LNCaP clone FGC (cell line): Measurements from ENCODE around the gene YTHDF2.

ENCODE experiments used
- DNase-seq: peaks from one replicate; pipeline ENCODE4 v3.0.0-alpha.2; 2011; ENCODE audit warnings: low read depth
- H3K4me3 ChIP-seq: 2 replicates; pipeline ENCODE4 v1.5.1; 2011; ENCODE audit warnings: mild to moderate bottlenecking, low read depth, low read length, control low read depth
- CTCF ChIP-seq: IDR thresholded peaks from 2 replicates; pipeline ENCODE4 v1.5.1; 2012; ENCODE audit warnings: mild to moderate bottlenecking; ENCODE audit not compliant: control insufficient read depth, insufficient read depth; ENCODE audit errors: extremely low read depth

Gene YTHDF2

DNA sequence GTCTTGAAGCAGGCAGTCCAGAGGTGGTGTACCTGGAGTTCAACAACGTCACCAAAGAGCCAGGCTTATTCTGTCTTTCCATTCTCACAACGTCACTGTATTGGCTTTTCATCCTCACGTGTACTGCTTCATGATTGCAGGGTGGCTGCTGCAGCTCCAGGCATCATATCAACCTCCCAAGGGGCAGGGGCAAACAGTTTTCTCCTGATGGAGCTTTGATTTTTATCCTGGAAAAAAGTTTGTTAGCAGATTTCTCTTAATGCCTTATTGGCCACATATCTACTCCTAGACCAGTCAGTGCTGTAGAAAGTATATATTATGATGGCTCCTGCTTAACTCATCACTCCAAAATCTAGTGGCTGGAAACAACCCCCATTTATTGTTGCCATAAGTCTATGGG, 66.9 kb downstream of the YTHDF2 start:
- H3K4me3 ChIP-seq: no peak overlapping the region
- no peak for TF ChIP-seq CTCF
- DNase-seq: no peak

DNA sequence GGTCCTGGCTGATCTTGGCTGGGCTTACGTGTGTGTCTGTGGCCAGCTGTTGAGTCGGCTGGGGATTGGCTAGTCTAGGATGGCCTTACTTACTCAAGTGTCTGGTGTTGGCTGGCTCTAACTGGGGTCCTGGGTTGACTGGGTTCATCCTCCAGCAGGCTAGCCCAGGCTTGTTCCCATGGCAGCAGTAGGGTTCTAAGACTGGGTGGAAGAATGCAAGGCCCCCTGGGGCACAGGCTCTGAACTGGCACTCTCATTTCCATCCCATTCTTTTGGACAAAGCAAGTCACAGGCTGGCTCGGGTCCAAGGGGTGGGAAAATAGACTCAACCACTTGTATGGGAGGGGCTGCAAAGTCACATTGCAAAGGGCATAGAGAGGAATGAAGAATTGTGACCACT, 67.3 kb downstream of the YTHDF2 start:
- DNase-seq: no peak
- H3K4me3 ChIP-seq: no peak overlapping the region
- no peak for TF ChIP-seq CTCF

DNA sequence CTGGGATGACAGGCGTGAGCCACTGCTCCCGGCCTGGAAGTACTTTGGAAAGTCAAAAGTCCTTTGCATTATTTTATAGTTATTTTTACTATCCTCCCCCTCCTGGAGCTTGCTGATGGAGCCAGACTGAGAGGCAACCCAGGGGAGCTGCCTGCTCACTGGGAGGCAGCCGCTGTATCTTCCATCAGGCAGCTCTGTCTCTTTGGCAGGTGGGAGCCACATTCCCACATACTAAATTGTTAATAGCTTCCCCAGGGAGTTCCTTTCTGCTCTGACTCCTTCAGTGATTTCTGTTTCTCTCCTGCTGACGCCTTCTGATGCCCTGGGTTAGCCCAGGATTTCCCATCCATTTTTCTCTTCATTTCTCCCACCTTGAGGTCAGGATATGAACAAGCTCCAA, 70.3 kb downstream of the YTHDF2 start:
- no peak for DNase-seq
- no peak overlapping the region for H3K4me3 ChIP-seq
- no peak for TF ChIP-seq CTCF

DNA sequence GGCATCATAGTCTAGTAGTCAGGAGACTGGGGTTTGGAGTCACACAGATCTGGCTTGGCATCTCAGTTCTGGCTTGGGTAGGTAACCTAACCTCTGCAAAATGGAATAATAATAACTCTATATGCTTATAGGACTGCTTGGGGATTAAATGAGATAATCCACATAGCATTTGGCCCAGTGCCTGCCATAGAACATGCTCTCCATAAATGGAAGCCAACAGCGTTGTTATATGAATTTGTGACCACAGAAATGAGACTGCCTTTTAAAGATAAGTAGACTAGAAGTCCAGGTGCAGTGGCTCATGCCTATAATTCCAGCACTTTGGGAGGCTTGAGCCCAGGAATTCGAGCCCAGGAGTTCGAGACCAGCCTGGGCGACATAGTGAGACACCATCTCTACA, 71.2 kb downstream of the YTHDF2 start:
- no peak overlapping the region for H3K4me3 ChIP-seq
- no peak for DNase-seq
- no peak for TF ChIP-seq CTCF

- DNase-seq: no peak
- TF ChIP-seq CTCF: no peak
- no peak overlapping the region for H3K4me3 ChIP-seq
Measured at GRCh38 chr1:28811369-28811765, 74.6 kb downstream of the YTHDF2 start.

DNA sequence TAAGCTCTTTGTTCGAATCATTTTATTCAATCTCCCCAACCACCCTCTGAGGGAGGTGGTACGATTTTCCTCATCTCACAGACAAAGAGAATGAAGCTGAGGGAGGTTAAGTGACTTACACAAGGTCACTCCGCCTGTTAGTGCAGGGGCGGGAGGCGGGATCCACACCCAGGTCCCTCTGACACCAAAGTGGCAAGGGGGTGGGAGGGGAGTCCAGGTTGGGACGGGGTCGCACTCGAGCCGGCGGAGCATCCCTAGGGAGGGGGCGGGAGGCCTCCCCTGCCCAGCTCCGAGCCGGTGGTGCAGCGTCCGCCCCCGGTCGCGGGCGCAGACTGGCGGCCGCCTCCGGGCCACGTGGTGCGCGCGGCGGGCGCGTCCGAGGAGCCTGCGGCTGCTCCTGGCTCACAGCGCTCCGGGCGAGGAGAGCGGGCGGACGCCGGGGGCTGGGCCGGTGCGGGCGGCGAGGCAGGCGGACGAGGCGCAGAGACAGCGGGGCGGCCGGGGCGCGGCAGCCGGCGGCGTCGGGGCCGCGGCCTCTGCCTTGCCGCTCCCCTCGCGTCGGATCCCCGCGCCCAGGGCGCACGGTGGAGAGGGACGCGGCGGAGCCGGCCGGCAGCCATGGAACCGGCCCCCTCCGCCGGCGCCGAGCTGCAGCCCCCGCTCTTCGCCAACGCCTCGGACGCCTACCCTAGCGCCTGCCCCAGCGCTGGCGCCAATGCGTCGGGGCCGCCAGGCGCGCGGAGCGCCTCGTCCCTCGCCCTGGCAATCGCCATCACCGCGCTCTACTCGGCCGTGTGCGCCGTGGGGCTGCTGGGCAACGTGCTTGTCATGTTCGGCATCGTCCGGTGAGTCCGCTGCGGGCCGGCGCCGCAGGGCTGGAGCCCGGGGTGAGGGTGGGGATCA, 75.3 kb downstream of the YTHDF2 start, which contains the start of gene OPRD1:
TSS of gene OPRD1 (plus strand) at position 405 of the 903 bp plus-strand sequence. CDS start at position 619, 214 bp downstream.
- no peak for TF ChIP-seq CTCF
- no peak for DNase-seq
- no peak within 1 kb of the TSS for H3K4me3 ChIP-seq
